AG09319 (cell line): ENCODE measurements around the gene SLC26A6.

Experiments
- DNase-seq: peaks from one replicate; pipeline ENCODE4 v3.0.0-alpha.2; 2010; ENCODE audit warnings: low read depth; ENCODE audit errors: extremely low read depth
- TF ChIP-seq, protein P1 (sequence below): IDR thresholded peaks from 2 replicates; pipeline ENCODE4 v1.5.1; 2011; ENCODE audit warnings: low read depth, mild to moderate bottlenecking, inconsistent platforms, low read length, moderate library complexity

Gene SLC26A6

DNA sequence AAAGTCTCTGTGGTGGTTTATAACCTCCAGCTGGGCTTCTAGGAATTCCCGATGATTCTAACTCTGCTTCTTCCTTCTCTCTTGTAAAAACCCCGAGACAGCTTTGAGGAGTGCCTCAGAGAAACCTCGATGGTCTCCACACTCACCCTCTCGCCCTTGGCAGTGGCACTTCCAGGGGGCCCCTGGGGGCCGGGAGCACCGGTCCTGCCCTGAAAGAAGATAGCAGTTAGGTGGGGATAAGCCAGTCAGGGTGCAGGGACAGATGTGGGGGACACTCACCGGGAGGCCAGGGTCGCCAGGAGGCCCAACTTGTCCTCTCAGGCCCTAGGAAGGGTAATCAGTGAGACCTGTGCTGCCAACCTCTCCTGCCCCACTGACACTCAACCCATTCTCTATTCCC lies 49.9 kb downstream of the SLC26A6 start:
- TF ChIP-seq, protein P1, sequence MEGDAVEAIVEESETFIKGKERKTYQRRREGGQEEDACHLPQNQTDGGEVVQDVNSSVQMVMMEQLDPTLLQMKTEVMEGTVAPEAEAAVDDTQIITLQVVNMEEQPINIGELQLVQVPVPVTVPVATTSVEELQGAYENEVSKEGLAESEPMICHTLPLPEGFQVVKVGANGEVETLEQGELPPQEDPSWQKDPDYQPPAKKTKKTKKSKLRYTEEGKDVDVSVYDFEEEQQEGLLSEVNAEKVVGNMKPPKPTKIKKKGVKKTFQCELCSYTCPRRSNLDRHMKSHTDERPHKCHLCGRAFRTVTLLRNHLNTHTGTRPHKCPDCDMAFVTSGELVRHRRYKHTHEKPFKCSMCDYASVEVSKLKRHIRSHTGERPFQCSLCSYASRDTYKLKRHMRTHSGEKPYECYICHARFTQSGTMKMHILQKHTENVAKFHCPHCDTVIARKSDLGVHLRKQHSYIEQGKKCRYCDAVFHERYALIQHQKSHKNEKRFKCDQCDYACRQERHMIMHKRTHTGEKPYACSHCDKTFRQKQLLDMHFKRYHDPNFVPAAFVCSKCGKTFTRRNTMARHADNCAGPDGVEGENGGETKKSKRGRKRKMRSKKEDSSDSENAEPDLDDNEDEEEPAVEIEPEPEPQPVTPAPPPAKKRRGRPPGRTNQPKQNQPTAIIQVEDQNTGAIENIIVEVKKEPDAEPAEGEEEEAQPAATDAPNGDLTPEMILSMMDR, result no peak
- no peak for DNase-seq

DNA sequence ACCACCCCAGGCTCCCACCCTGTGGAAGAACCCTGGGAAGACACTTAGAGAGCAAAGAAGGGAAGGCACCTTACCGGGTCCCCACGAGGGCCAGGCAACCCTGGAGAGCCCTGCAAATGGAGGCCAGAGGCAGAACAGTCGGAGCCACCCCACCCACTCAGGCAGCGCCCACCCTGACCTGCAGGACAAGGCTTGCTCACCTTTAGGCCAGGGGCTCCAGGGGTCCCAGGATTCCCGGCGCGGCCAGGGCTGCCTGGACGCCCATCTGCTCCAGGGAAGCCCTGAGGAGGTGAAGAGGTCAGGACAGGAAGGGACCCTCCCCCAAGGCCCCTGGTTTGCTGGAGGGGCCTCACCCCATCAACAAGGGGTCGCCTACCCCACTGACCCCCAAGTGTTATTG lies 50.4 kb downstream of the SLC26A6 start:
- DNase-seq, result no peak
- TF ChIP-seq, protein P1, result no peak

DNA sequence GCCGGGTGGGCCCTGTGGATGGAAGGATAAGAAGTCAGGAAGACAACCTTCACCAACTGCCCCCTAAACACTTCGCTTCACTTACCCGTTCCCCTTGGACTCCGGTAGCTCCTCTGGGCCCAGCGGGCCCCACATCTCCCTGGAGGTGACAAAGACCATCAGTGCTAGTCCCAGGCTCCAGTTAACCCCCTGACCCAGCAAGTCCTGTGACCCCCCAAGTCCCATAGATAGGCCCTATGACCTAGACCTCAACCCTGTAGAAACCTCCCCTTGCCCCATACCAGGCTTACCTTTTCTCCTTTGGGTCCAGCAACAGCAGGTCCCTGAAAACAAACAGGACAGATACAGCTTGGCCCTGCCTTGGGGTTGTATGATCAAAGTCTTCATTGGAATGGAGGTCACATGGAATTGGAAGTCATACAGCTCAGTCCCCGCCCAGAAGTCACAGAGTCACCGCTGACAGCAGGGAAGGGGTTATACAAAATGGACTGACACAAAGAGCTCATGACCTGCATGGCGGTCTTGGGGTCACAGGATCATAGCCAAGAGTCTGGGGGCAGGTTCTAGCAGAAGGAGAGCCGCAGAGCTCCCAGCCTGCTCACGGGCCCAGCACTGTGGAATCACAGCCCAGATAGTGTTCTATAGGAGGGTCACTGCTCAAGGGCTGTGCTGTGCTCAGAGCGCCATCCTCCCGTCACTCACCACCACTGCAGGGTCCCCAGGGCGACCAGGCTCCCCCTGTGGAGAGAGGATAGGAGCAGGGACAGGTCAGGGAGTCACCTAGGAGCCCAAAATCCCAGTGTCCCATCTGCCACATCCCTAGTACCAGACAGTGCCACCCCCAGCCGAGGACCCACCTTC lies 53.4 kb downstream of the SLC26A6 start:
- TF ChIP-seq, protein P1, result no peak
- DNase-seq, result no peak

DNA sequence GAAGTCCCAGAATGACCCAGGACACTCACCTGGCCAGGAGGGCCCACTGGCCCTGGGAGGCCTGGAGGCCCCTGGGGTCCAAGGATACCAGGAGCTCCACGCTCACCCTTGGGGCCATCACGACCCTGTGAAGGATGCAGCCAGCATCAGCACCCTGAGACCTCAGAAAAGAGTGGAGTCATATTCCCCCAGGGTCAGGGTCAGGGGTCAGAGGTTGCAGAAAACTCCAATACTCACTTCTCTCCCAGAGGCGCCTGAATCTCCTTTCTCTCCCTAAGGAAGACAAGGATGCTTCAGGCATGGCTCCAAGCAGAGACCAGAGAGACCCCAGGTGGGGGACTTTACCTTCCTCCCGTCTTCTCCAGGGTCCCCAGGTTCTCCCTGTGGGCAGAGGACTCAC lies 58.6 kb downstream of the SLC26A6 start:
- TF ChIP-seq, protein P1, result no peak
- no peak for DNase-seq
